GM19193 (cell line): ENCODE measurements around the gene LCN15.

Source experiments
- POLR2A ChIP-seq: IDR thresholded peaks from 4 replicates; pipeline ENCODE4 v1.6.1; 2011; ENCODE audit not compliant: insufficient read depth, insufficient read length; ENCODE audit errors: extremely low read depth

LCN15 gene

GRCh38 chr9:136764301-136764891, at the start of gene LCN15:
LCN15 (minus strand) TSS chr9:136764518; CDS start chr9:136764488, 30 bp downstream.
- TF ChIP-seq POLR2A = no peak

GRCh38 chr9:136808806-136809158, 44.5 kb upstream of the LCN15 start:
- no peak for TF ChIP-seq POLR2A

GRCh38 chr9:136808075-136808805, 43.9 kb upstream of the LCN15 start:
- no peak for TF ChIP-seq POLR2A

GRCh38 chr9:136807281-136808074, 43.2 kb upstream of the LCN15 start, which contains the start of gene RABL6:
RABL6 (plus strand) TSS chr9:136807948; CDS start chr9:136808197, 249 bp downstream.
- TF ChIP-seq POLR2A = peak; percentile 91

- TF ChIP-seq POLR2A = no peak
Measured at GRCh38 chr9:136806631-136807201, 42.4 kb upstream of the LCN15 start.

GRCh38 chr9:136806067-136806466, 41.7 kb upstream of the LCN15 start:
- no peak for TF ChIP-seq POLR2A

- no peak for TF ChIP-seq POLR2A
Measured at GRCh38 chr9:136805207-136805740, 41.0 kb upstream of the LCN15 start.

- no peak for TF ChIP-seq POLR2A
Measured at GRCh38 chr9:136804509-136805206, 40.3 kb upstream of the LCN15 start.

- no peak for TF ChIP-seq POLR2A
Measured at GRCh38 chr9:136803551-136804508, 39.5 kb upstream of the LCN15 start.

GRCh38 chr9:136802321-136802720, 38.0 kb upstream of the LCN15 start:
- TF ChIP-seq POLR2A = no peak

- TF ChIP-seq POLR2A = peak; percentile 32
Measured at GRCh38 chr9:136799854-136800657, 35.7 kb upstream of the LCN15 start.

GRCh38 chr9:136799079-136799853, 34.9 kb upstream of the LCN15 start:
- TF ChIP-seq POLR2A = no peak
